Gastroesophageal sphincter (tissue), 3 donors: ENCODE data around the gene SDK1.

Experiments used
- CTCF ChIP-seq, 4 experiments: fragments of 200-600 bp in 2 of 4; fragments of 450-650 bp in 2 of 4; sonication (generic) in 1 of 4; IDR thresholded peaks; one replicate each; pipeline ENCODE4 v1.5.1; 2017 to 2019; ENCODE audit warnings: antibody characterized with exemption in 4 of 4, mild to moderate bottlenecking in 2 of 4, moderate library complexity in 2 of 4
- POLR2A ChIP-seq, 2 donors: fragments of 450-650 bp; IDR thresholded peaks; one replicate each; pipeline ENCODE4 v1.6.1; 2017; ENCODE audit warnings: antibody characterized with exemption in 2 of 2, mild to moderate bottlenecking in 2 of 2, moderate library complexity in 1 of 2

GRCh38 chr7:3950249-3950648 is 649.2 kb downstream of the SDK1 start:
- no peak for TF ChIP-seq POLR2A (IDR thresholded peaks at IDR 0.05)
- TF ChIP-seq CTCF (IDR thresholded peaks at IDR 0.05): no peak
